GM18508 (cell line): Measurements from ENCODE around the gene ASTN2.
"Not testable (repeated sequence)": the region's sequence is repeated elsewhere in the genome, so short reads cannot be mapped to it uniquely, and the experiment has no call there.

Experiments used
- ATAC-seq: cut with Tn5 transposase; IDR thresholded peaks from one replicate; pipeline ENCODE4 v1.9.1; 2021; ENCODE audit warnings: moderate number of reproducible peaks; ENCODE audit not compliant: insufficient read depth, unreplicated experiment

ASTN2 gene

GRCh38 chr9:117093891-117094844 lies 320.7 kb downstream of the ASTN2 start:
- ATAC-seq = no peak

GRCh38 chr9:117092582-117092981 lies 322.3 kb downstream of the ASTN2 start:
- ATAC-seq = no peak

GRCh38 chr9:117091529-117091928 lies 323.3 kb downstream of the ASTN2 start:
- ATAC-seq = no peak

GRCh38 chr9:117088786-117089185 lies 326.1 kb downstream of the ASTN2 start:
- ATAC-seq = no peak

GRCh38 chr9:117088140-117088539 lies 326.7 kb downstream of the ASTN2 start:
- ATAC-seq = no peak

- no peak for ATAC-seq
Observed at GRCh38 chr9:117084221-117084620, 330.6 kb downstream of the ASTN2 start.

GRCh38 chr9:117083559-117083958 lies 331.3 kb downstream of the ASTN2 start:
- no peak for ATAC-seq

GRCh38 chr9:117081641-117082317 lies 333.1 kb downstream of the ASTN2 start:
- no peak for ATAC-seq

- ATAC-seq = no peak
Observed at GRCh38 chr9:117080765-117081390, 334.0 kb downstream of the ASTN2 start.

- ATAC-seq = no peak
Observed at GRCh38 chr9:117076571-117077290, 338.1 kb downstream of the ASTN2 start.

GRCh38 chr9:117075636-117076035 lies 339.2 kb downstream of the ASTN2 start:
- ATAC-seq = no peak

GRCh38 chr9:117074784-117075520 lies 339.9 kb downstream of the ASTN2 start:
- no peak for ATAC-seq

- no peak for ATAC-seq
Observed at GRCh38 chr9:117074342-117074662, 340.6 kb downstream of the ASTN2 start.

GRCh38 chr9:117073539-117074341 lies 341.1 kb downstream of the ASTN2 start:
- ATAC-seq = no peak

GRCh38 chr9:117073071-117073470 lies 341.8 kb downstream of the ASTN2 start:
- no peak for ATAC-seq

- ATAC-seq = no peak
Observed at GRCh38 chr9:117072216-117072615, 342.6 kb downstream of the ASTN2 start.

- not testable (repeated sequence) for ATAC-seq
Observed at GRCh38 chr9:117071673-117072207, 343.1 kb downstream of the ASTN2 start.

GRCh38 chr9:117063721-117064471 lies 351.0 kb downstream of the ASTN2 start:
- ATAC-seq = no peak
